GM21717 (cell line): ENCODE data around the gene SECTM1.
"Not testable (repeated sequence)": the region's sequence is repeated elsewhere in the genome, so short reads cannot be mapped to it uniquely, and the experiment has no call there.

Source experiments
- ATAC-seq: cut with Tn5 transposase; IDR thresholded peaks from one replicate; pipeline ENCODE4 v1.9.1; 2021; ENCODE audit warnings: mild to moderate bottlenecking, moderate library complexity; ENCODE audit not compliant: unreplicated experiment

The SECTM1 gene

DNA sequence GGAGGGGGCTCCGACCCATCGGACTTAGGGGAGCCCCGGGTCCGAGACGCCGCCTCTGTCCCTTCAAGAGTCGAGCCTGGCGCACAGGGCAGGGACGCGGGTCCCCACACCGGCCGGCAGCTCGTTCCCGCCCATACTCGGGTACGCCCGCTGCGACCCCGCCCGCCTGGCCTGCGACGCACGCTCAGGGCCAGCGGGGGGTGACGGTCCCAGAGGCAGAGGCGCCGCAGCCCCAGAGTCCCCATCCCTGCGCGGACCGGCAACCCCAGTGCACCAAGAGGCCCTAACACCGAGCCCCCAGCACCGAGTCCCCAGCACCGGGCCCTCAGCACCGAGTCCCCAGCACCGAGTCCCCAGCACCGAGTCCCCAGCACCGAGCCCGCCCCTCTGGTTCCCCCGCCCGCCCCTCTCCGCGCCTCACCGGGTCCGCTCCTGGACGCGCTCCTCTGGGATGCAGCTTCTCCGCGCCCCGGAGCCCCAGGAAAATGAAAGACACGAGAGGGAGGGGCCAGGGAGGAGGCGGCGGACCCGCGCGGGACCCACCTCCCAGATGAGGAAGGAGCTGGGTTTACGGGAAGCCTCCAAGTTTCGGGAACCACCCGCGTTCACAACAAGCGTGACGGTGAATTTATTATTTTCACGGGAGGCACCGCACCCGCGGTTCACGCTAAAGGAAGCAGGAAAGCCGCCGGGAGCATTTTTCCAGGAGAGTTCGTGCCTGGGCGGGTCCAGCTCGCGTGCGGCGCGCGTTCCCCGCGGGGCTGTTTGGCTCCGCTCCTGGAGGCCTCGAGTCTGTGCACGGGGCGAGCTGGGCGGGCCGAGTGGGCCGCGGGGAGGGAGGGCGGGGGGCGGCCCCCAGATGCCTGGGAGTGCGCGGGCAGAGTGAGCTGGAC, at the start of gene SECTM1:
SECTM1 (minus strand) TSS at position 488 of the 893 bp plus-strand sequence. CDS start 6,526 bp downstream, outside the sequence.
- ATAC-seq = no peak

DNA sequence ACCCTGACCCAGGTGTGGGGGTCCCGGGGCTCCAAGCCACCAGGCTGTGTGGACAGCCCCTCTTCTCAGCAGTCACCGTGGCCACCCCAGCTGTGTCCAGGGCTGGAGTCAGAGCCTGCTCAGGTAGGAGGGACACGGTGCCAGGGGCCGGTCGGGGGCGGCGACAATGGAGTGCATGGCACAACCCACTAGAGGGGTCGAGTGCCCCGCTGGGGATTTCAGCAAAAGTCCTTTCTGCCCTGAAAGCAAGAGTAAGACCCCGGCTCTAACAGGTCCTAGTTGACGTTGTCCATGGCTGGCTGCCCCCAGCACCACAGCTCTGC, 49.3 kb upstream of the SECTM1 start:
- ATAC-seq = no peak

DNA sequence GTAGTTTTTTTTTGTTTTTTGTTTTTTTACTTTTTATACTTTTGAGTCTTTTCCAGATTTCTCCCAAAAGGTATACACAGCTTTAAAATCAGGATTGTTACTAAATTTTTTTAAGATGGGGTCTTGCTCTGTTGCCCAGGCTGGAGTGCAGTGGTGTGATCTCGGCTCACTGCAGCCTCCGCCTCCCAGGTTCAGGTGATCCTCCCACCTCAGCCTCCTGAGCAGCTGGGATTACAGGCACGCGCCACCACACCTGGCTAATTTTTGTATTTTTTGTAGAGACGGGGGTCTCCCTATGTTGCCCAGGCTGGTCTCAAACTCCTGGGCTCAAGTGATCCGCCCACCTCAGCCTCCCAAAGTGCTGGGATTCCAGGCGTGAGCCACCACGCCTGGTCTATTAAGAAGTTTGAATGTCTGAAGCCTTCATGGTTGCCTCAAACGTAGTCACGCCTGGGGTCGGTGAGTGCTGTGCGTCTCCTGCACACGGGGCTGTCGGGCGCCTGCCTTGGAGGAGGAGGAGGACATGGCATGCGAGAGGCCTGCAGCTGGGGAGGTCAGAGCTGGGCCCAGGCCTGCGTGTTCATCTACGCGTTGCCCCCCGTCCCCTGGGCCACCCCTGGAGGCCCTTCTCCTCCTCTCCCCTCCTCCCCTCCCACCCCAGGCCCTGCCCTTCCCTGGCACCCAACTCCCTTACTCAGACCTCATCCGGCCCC, 48.8 kb upstream of the SECTM1 start:
- not testable (repeated sequence) for ATAC-seq

- ATAC-seq = not testable (repeated sequence)
Observed at GRCh38 chr17:82381703-82382009, 48.1 kb upstream of the SECTM1 start.

DNA sequence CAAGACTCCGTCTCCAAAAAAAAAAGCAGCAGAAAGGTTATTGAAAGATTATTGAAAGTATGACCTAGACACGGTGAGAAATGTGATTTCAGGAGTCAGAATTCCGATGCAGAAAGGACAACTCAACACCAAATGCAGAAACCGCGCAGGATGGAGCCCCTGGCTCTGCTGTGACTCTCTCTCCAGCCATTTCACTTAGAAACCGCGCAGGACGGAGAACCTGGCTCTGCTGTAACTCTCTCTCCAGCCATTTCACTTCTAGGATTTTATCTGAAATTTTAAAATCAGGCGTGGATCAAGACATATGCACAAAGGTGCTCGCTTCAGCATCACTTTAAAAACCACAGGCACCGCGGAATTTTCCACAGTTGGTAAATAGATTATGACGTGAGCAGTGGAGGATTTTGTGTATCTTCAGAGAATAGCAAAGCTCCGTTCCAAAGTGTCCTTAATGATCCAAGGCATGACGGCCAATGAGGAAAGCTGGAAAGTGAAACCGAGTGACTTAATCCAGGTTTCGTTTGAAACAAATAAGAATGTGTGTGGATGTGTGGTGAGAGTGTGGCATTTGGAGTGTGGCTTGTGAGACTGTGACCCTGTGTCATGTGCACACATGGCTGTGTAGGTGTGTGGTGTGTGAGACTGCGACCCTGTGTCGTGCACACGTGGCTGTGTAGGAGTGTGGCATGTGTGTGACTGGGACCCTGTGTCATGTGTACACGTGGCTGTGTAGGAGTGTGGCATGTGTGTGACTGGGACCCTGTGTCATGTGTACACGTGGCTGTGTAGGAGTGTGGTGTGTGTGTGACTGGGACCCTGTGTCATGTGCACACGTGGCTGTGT, 47.5 kb upstream of the SECTM1 start:
- no peak for ATAC-seq

GRCh38 chr17:82378741-82379021, 45.1 kb upstream of the SECTM1 start:
- no peak for ATAC-seq

GRCh38 chr17:82377924-82378740, 44.6 kb upstream of the SECTM1 start:
- no peak for ATAC-seq

GRCh38 chr17:82377294-82377693, 43.7 kb upstream of the SECTM1 start:
- not testable (repeated sequence) for ATAC-seq

DNA sequence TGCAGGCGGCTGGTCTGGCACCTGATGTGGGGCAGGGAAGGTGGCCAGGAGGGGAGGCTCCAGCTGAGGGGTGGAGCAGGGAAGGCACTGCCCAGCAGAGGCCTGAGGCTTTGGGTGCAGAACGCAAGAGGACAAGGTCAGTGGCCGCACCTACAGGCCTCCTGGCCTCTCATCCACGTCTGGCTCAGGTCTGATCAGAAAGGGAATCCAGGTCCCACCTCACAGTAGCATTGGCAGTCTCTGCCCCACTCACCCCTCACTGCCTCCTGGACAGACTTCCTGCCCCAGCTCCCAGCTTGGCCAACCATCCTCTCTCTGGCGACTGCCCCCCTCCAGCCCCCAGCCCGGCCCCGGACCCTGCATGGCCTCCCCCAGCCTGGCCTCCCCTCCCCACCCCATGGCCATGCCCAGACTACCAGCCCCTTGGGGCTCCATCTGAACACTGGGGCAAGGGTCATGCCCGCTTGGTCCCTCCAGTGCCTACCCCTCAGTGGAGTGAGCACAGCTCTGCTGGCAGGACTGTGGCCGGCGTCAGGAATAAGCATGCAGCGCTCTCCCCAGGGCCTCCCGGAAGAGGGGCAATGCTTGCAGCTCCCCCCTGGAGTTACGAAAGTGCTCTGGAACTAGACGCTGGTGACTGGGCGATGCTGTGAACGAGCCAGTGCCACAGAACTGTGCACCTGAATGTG, 42.6 kb upstream of the SECTM1 start:
- no peak for ATAC-seq

DNA sequence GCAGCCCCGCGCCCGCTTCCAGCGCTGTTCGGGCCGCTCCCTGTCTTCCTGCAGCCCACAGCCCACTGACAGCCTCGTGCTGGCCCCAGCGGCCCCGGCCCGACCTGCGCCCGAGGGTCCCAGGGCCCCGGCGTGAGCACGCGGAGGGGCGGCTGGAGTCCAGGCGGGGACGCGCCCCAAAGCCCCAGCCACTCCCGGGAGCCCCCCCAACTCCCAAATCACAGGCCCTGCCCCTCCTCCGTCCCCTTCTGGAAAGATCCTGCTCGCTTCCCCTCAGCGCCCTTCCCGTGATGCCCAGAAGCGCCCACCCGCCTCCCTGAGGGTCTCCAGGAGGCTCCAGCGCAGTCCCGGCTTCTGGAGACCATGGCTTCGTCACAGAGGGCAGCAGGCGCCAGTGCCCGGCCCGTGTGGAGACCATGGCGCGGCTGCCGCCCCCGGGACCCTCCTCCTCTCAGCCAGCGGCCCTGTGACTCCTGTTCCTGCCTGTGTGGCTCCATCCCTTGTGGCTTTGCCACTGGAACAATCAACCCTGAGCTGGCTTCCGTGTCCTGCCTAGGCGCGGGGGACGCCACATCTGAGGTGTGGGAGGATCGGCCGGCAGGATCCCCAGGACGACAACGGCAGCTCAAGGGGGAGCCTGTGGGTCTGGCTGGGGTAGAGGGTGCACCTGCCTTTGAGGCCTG, 41.9 kb upstream of the SECTM1 start:
- no peak for ATAC-seq

GRCh38 chr17:82374626-82375331, 41.2 kb upstream of the SECTM1 start:
- no peak for ATAC-seq

DNA sequence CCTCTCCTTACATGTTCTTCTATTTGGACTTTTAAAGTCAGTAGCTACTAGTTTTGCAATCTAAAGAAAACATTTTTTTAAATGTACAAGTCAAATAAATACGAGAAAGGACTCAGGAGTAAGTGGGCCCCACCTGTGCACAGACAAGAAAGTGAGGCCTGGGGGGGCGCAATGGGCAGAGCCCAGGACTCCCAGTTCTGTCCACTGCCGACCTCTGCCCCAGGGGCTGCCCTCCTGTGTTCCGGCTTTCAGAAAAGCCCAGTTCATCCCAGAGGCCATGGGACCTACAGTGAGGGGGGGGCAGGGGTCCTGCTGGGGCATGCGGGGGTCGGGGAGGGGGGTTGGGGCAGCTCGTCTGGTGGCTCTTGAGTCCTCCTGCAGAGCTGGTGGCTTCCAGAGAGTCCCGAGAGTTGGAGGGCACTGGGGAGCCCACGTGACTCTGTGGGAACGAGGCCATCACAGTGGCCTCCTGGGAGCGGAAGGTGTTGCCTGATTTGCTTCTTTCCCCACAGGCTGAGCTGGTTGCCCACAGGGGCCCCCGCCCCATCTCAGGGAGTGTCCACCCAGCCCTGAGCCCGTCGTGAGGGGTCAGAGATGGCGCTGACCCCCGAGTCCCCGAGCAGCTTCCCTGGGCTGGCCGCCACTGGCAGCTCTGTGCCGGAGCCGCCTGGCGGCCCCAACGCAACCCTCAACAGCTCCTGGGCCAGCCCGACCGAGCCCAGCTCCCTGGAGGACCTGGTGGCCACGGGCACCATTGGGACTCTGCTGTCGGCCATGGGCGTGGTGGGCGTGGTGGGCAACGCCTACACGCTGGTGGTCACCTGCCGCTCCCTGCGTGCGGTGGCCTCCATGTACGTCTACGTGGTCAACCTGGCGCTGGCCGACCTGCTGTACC, 40.4 kb upstream of the SECTM1 start:
- ATAC-seq = no peak

- ATAC-seq = not testable (repeated sequence)
Observed at GRCh38 chr17:82373072-82373452, 39.5 kb upstream of the SECTM1 start.

DNA sequence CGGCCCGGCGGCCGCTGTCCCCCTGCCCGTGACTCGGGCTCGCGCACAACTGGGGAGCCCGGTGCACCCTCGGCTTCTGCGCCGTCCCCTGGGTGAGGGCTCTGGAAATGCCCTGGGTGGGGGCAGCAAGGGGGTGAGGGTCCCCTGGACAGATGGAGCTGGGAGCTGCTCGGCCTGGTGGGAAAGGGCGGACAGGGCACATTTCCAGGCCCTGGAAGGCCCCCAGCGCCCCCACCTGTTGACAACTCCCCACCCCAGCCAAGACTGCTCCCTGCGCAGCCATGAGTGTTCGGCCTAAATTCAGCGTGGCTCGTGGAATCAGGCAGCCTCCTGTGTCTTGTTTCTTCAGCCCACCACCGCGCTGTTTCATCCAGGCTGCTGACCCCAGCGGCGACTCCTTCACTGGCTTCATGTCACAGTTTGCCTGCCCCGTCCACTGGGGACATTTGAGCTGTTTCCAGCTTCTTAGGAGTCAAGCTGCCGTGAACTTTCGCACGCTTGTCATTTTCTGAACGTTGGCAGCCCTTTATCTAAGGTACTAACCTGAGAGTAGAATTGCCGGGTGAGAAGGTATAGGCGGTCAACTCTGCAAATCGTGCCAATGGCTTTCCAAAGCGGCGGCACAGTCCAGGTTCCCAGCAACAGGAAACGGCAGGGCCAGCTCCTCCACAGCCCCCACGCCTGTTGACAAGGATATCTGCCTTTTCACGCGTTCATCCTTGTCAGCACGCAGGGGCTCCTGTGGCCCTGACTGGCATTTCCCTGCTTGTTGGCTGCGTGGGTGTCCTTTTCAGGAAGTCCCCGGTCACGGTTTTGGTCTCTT, 38.9 kb upstream of the SECTM1 start:
- ATAC-seq = no peak

DNA sequence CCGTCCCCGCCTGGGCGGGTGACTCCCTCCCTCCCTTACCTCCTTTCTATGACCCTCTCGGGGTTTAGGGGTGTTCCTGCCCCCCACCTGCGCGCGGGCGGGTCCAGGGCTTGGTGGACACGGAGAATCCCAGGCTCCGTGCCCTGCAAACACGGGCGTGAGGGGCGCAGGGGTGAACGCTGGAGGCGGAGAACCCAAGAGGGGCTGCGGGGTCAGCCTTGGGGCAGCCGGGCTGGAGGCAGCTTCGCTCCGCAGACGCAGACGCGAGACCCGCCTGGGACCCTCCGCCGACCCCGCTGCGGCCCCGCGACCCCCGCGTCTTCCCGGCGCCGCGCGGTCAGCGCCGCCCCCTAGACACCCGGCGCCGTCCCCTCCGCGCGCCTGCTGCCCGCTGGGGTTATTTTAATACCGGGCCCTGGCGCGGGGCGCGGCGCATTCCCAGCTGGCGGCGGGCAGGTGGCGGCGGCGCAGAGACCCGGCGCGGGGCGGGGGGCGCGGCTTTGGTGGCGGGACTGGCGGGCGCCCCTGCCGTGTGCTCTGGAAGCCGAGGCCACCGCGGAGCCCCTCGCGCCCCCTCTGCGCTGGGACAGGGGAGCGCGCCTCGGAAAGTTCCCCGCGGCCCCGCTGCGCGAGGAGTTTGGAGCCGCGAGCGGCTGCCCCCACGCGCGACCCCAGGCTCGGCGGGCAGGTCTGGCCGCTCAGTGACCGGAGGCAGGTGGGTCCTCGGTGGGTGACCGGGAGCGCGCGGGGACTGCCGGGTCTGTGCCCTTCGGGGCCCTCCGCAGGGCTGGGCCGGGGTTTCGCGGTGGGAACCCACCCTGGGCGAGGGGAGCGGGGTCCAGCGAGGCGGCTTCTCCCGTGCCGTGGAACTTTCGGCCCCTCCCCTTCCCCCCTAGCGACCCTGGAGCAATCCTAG, 38.0 kb upstream of the SECTM1 start, which contains the start of gene UTS2R:
UTS2R (plus strand) TSS at position 433 of the 916 bp plus-strand sequence. CDS start 2,560 bp downstream, outside the sequence.
- ATAC-seq = no peak
